KMS-11 (cell line): ENCODE results near the gene SNX30.

ENCODE experiments used
- H2AFZ ChIP-seq: fragments of 200-600 bp; sonication (generic); 2 replicates; pipeline ENCODE4 v1.6.1; 2016; ENCODE audit warnings: antibody characterized with exemption, mixed run types, low read depth
- H3K27ac ChIP-seq: fragments of 200-600 bp; sonication (generic); 2 replicates; pipeline ENCODE4 v1.6.1; 2016; ENCODE audit warnings: mild to moderate bottlenecking, mixed run types
- H3K27me3 ChIP-seq: fragments of 200-600 bp; sonication (generic); 2 replicates; pipeline ENCODE4 v1.6.1; 2017; ENCODE audit warnings: mild to moderate bottlenecking, low read depth, mixed run types, moderate library complexity; ENCODE audit not compliant: insufficient read depth
- H3K36me3 ChIP-seq: fragments of 200-600 bp; sonication (generic); 2 replicates; pipeline ENCODE4 v1.6.1; 2017; ENCODE audit warnings: mild to moderate bottlenecking, mixed run types; ENCODE audit not compliant: insufficient read depth
- H3K4me1 ChIP-seq: fragments of 200-600 bp; sonication (generic); 2 replicates; pipeline ENCODE4 v1.6.1; 2016; ENCODE audit warnings: mild to moderate bottlenecking, low read depth, mixed run types; ENCODE audit not compliant: poor library complexity, severe bottlenecking
- H3K4me2 ChIP-seq: fragments of 200-600 bp; sonication (generic); 2 replicates; pipeline ENCODE4 v1.7.0; 2016; ENCODE audit warnings: mild to moderate bottlenecking, mixed run types
- H3K4me3 ChIP-seq: fragments of 200-600 bp; sonication (generic); IDR thresholded peaks from 2 replicates; pipeline ENCODE4 v1.6.1; 2017; ENCODE audit warnings: low read depth, low read length, mixed read lengths; ENCODE audit not compliant: insufficient read depth
- H3K79me2 ChIP-seq: fragments of 200-600 bp; sonication (generic); 2 replicates; pipeline ENCODE4 v1.6.1; 2016; ENCODE audit warnings: low read depth, mixed run types; ENCODE audit not compliant: insufficient read depth
- H3K9ac ChIP-seq: fragments of 200-600 bp; sonication (generic); 2 replicates; pipeline ENCODE4 v1.6.1; 2016; ENCODE audit warnings: mild to moderate bottlenecking, mixed run types
- H4K20me1 ChIP-seq: fragments of 200-600 bp; sonication (generic); 2 replicates; pipeline ENCODE4 v1.6.1; 2016; ENCODE audit warnings: mild to moderate bottlenecking, mixed run types; ENCODE audit not compliant: insufficient read depth
- CTCF ChIP-seq: fragments of 200-600 bp; sonication (generic); conservative IDR thresholded peaks from 2 replicates; pipeline ENCODE4 v1.6.1; 2017; ENCODE audit warnings: low read depth, mild to moderate bottlenecking, antibody characterized with exemption, low read length, moderate library complexity, mixed read lengths

Gene SNX30

GRCh38 chr9:112819635-112820496 is 69.3 kb downstream of the SNX30 start:
- no peak overlapping the region for H3K4me2 ChIP-seq
- H3K9ac ChIP-seq: no peak overlapping the region
- H3K27ac ChIP-seq: no peak overlapping the region
- H3K4me3 ChIP-seq: no peak overlapping the region
- no peaks in the 10 kb centered on the region for H4K20me1 ChIP-seq
- no peak overlapping the region for H2AFZ ChIP-seq
- no peaks in the 10 kb centered on the region for H3K4me1 ChIP-seq
- TF ChIP-seq CTCF: peak; percentile 77
- H3K79me2 ChIP-seq: no peaks in the 10 kb centered on the region
- H3K27me3 ChIP-seq: no peaks in the 10 kb centered on the region
- H3K36me3 ChIP-seq: no peaks in the 10 kb centered on the region

- no peak for TF ChIP-seq CTCF
- Histone ChIP-seq H3K27me3 (no peaks in the 10 kb centered on the region), H3K4me3 (no peak overlapping the region), H3K79me2 (no peaks in the 10 kb centered on the region), H3K9ac (no peak overlapping the region), H3K27ac (no peak overlapping the region), H3K36me3 (no peaks in the 10 kb centered on the region), H3K4me1 (no peaks in the 10 kb centered on the region), H4K20me1 (no peaks in the 10 kb centered on the region), H3K4me2 (no peak overlapping the region), H2AFZ (no peak overlapping the region)
These were observed 70.3 kb downstream of the SNX30 start for GRCh38 chr9:112820881-112821280.

GRCh38 chr9:112822618-112823017 is 72.1 kb downstream of the SNX30 start:
- no peak overlapping the region for H3K9ac ChIP-seq
- H3K36me3 ChIP-seq: no peaks in the 10 kb centered on the region
- no peak for TF ChIP-seq CTCF
- no peaks in the 10 kb centered on the region for H3K4me1 ChIP-seq
- no peak overlapping the region for H2AFZ ChIP-seq
- no peaks in the 10 kb centered on the region for H3K79me2 ChIP-seq
- no peaks in the 10 kb centered on the region for H4K20me1 ChIP-seq
- H3K4me3 ChIP-seq: no peak overlapping the region
- H3K4me2 ChIP-seq: no peak overlapping the region
- no peak overlapping the region for H3K27ac ChIP-seq
- H3K27me3 ChIP-seq: no peaks in the 10 kb centered on the region

- TF ChIP-seq CTCF: no peak
- H2AFZ ChIP-seq: no peak overlapping the region
- H3K4me2 ChIP-seq: no peak overlapping the region
These were observed 72.7 kb downstream of the SNX30 start for GRCh38 chr9:112823257-112823656.

More at GRCh38 chr9:112823257-112823656, 72.7 kb downstream of the SNX30 start:
- no peaks in the 10 kb centered on the region for H3K79me2 ChIP-seq
- no peaks in the 10 kb centered on the region for H4K20me1 ChIP-seq
- no peaks in the 10 kb centered on the region for H3K4me1 ChIP-seq
- H3K36me3 ChIP-seq: no peaks in the 10 kb centered on the region
- no peak overlapping the region for H3K27ac ChIP-seq
- H3K4me3 ChIP-seq: no peak overlapping the region
- H3K27me3 ChIP-seq: no peaks in the 10 kb centered on the region
- no peak overlapping the region for H3K9ac ChIP-seq
